ENCODE results near the gene SMYD3.

The SMYD3 gene

DNA sequence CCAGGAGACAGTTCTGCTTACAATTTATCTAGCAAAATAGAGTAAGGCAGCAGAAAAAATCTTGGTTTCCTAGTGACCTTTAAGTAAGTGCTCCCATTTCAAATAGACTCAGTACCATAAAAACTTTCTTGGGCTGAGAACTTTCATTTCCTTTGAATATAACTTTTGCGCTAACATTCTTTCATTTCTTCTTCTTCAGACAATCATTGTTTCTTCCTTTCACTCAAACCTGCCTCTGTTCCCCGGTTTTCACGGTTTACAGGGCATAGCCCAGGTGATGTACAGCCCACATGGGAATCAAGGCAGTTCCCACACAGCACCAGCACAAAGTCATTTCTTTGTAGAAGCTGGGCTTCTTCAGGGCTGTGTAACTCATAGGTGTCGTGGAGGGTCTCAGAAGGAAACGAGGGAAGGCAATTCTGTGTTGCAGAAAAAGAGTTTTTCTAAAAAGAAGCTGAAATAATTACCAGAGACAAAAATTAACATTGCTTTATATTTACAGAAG lies 611.6 kb downstream of the SMYD3 start:
- H3K4me1 Mint-ChIP-seq: peaks cover 25% of the 10 kb centered on the region
- peaks cover 51% of the 10 kb centered on the region for H3K36me3 Mint-ChIP-seq (ENCODE audit: low read depth)
- DNase-seq: peak; percentile 19
- TF ChIP-seq, protein P1, sequence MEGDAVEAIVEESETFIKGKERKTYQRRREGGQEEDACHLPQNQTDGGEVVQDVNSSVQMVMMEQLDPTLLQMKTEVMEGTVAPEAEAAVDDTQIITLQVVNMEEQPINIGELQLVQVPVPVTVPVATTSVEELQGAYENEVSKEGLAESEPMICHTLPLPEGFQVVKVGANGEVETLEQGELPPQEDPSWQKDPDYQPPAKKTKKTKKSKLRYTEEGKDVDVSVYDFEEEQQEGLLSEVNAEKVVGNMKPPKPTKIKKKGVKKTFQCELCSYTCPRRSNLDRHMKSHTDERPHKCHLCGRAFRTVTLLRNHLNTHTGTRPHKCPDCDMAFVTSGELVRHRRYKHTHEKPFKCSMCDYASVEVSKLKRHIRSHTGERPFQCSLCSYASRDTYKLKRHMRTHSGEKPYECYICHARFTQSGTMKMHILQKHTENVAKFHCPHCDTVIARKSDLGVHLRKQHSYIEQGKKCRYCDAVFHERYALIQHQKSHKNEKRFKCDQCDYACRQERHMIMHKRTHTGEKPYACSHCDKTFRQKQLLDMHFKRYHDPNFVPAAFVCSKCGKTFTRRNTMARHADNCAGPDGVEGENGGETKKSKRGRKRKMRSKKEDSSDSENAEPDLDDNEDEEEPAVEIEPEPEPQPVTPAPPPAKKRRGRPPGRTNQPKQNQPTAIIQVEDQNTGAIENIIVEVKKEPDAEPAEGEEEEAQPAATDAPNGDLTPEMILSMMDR (IDR thresholded peaks at IDR 0.05): no peak
- no peaks in the 10 kb centered on the region for H3K27me3 Mint-ChIP-seq (ENCODE audit: low read depth, poor library complexity)
- peaks cover 37% of the 10 kb centered on the region for H3K9me3 Mint-ChIP-seq
- no peak overlapping the region for H3K4me3 Mint-ChIP-seq
- peak overlapping the region; percentile 75 for H3K27ac Mint-ChIP-seq

DNA sequence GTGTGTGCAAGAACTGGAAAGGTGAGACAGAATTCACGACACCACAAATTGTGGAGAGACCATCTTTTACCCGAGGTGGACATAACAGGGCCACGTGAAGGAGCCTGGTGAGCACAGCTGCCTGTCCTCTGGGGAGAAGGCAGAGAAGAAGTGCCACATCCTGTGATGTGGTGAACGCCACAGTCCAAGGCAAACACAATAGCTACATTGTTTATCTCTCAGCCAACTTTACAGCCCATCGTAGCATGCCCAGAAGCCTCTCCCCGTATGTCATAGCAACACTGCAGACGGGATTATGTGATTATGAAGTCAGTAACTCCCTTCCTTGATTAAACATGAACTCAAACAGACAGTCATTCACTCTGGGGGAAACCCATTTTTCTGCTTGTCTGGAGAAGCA lies 612.2 kb downstream of the SMYD3 start:
- no peaks in the 10 kb centered on the region for H3K27me3 Mint-ChIP-seq (ENCODE audit: low read depth, poor library complexity)
- H3K4me3 Mint-ChIP-seq: no peak overlapping the region
- H3K36me3 Mint-ChIP-seq (ENCODE audit: low read depth): peaks cover 55% of the 10 kb centered on the region
- H3K9me3 Mint-ChIP-seq: peaks cover 43% of the 10 kb centered on the region
- TF ChIP-seq, protein P1 (IDR thresholded peaks at IDR 0.05): no peak
- H3K27ac Mint-ChIP-seq: no peak overlapping the region
- no peak for DNase-seq
- peaks cover 25% of the 10 kb centered on the region for H3K4me1 Mint-ChIP-seq

DNA sequence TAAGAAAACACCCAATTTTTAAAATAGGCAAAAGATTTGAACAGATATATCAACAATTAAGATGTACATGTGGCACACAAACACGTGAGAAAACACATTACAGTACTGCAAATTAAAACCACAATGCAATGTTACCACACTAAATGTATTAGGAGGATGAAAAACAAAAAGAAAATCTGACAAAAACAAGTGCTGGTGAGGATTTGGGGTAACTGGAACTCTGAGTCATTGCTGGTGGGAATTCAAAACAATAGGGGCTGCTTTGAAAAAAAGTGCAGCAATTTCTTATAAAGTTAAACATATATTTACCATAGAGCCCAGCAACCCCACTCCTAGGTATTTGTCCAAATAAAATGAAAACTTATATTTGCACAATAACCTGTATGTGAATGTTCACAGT lies 614.1 kb downstream of the SMYD3 start:
- Mint-ChIP-seq H3K27me3 (ENCODE audit: low read depth, poor library complexity) (no peaks in the 10 kb centered on the region), H3K4me1 (peaks cover 25% of the 10 kb centered on the region), H3K9me3 (peaks cover 51% of the 10 kb centered on the region), H3K27ac (no peak overlapping the region), H3K4me3 (no peak overlapping the region), H3K36me3 (ENCODE audit: low read depth) (peaks cover 62% of the 10 kb centered on the region)
- TF ChIP-seq, protein P1 (IDR thresholded peaks at IDR 0.05): no peak
- no peak for DNase-seq

DNA sequence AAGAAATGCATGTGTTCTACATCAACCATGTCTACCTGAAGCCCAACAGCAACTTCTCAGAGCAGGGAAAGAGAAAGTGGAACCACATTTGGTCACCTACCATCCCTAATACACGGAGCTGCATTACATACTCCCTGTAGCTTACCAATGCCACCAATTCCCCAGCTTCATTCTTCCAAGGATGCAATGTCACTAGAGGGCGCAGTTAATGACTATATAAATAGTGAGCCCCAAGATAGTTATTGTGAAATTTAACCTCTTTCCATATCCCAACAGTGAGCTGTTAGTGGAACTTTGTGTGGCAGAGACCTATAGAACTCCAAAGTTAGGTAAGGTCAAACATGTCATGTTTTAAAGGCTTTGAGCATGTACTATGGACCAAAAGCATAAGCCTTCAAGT lies 618.3 kb downstream of the SMYD3 start:
- H3K9me3 Mint-ChIP-seq: peaks cover 53% of the 10 kb centered on the region
- peaks cover 59% of the 10 kb centered on the region for H3K36me3 Mint-ChIP-seq (ENCODE audit: low read depth)
- TF ChIP-seq, protein P1 (IDR thresholded peaks at IDR 0.05): peak; percentile 11
- H3K27ac Mint-ChIP-seq: no peak overlapping the region
- DNase-seq: no peak
- H3K4me1 Mint-ChIP-seq: no peaks in the 10 kb centered on the region
- H3K27me3 Mint-ChIP-seq (ENCODE audit: low read depth, poor library complexity): no peaks in the 10 kb centered on the region
- no peak overlapping the region for H3K4me3 Mint-ChIP-seq

DNA sequence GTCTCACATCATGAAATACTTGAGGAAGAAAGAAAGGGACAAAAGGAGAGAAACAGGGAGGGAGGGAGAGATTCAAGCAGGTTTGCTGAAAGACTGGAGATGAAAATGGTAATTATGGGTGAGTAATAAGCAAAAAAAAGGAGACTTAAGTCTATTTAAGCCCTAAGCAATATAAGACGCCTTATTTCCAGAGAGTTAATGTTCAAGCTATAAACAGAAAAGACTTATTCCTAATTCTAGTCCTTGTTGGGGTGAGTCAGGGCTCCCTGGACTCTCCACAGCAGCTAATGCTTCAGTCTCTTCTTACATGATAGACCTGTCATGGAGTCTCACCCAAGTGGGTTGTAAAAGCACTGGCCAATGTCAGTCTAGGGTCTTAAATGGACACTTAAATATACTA lies 619.2 kb downstream of the SMYD3 start:
- Mint-ChIP-seq H3K36me3 (ENCODE audit: low read depth) (peaks cover 49% of the 10 kb centered on the region), H3K27ac (no peak overlapping the region), H3K27me3 (ENCODE audit: low read depth, poor library complexity) (no peaks in the 10 kb centered on the region), H3K4me3 (no peak overlapping the region), H3K4me1 (no peaks in the 10 kb centered on the region), H3K9me3 (peaks cover 47% of the 10 kb centered on the region)
- TF ChIP-seq, protein P1 (IDR thresholded peaks at IDR 0.05): no peak
- DNase-seq: no peak

DNA sequence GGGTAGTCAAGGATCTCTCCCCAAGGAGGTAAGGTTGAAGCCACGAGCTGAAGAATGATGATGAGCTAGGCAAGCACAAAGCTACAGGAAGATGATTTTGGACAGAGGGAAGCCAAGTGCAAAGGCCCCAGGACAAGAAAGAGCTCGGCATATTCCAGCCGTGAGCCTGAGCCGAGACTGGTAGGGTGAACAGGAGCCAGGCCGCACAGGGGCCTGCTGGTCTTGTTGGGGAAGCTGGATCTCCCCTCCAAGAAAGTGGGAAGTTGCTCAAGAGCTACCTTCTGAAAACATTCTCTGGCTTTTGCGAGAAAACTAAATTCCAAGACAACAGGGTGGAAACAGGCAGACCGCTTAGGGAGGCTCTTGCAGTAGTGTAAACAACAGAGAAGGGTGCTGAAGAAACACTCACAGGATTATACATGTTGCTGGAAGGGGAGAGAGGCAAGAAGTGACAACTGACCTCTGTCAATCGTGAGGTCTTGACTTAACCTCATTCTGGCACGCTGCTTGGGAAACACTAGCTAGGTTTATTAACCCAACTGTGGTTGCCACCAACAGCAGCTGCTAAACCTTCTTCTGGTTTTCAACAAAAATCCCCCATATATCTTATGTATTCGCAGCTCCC lies 625.2 kb downstream of the SMYD3 start:
- Mint-ChIP-seq H3K4me1 (peaks cover 10% of the 10 kb centered on the region), H3K27ac (peak overlapping the region; percentile 57), H3K36me3 (ENCODE audit: low read depth) (peaks cover 16% of the 10 kb centered on the region), H3K4me3 (no peak overlapping the region), H3K27me3 (ENCODE audit: low read depth, poor library complexity) (no peaks in the 10 kb centered on the region), H3K9me3 (peaks cover 17% of the 10 kb centered on the region)
- TF ChIP-seq, protein P1 (IDR thresholded peaks at IDR 0.05): no peak
- no peak for DNase-seq

Data from nephron progenitor cell (in vitro differentiated cells).